Bronchial epithelial cell (primary cell): ENCODE data around the gene SNPH. TPM values are rescaled to one million over a fixed set of nuclear protein-coding genes. Genes with fewer than 3 reads are reported as not detected.

Experiments
- DNase-seq: peaks from one replicate; pipeline ENCODE4 v3.0.0-alpha.2; 2010; ENCODE audit warnings: low read depth
- FAIRE-seq: peaks from 2 replicates; lab custom pipeline; 2011; peaks lifted over from hg19 to GRCh38; lab: Jason Lieb, UNC
- H3K27me3 ChIP-seq: 2 replicates; pipeline ENCODE4 v1.5.1; 2011; ENCODE audit warnings: low read length; ENCODE audit not compliant: control insufficient read depth, insufficient read depth
- H3K36me3 ChIP-seq: 2 replicates; pipeline ENCODE4 v1.5.1; 2011; ENCODE audit warnings: low read length; ENCODE audit not compliant: control insufficient read depth, insufficient read depth
- H3K4me3 ChIP-seq: 2 replicates; pipeline ENCODE4 v1.5.1; 2011; ENCODE audit warnings: mild to moderate bottlenecking, low read depth, low read length, control low read depth
- CTCF ChIP-seq: IDR thresholded peaks from 2 replicates; pipeline ENCODE4 v1.5.1; 2011; ENCODE audit warnings: mild to moderate bottlenecking, moderate library complexity, low read length, control low read depth, inconsistent platforms; ENCODE audit not compliant: insufficient read depth, severe bottlenecking
- total RNA-seq: library from RNA; depleted of rRNA; stranded (reverse); fragments of >200 nt; gene quantifications from 2 replicates; pipeline ENCODE4 v1.2.1, GENCODE V29; 2014

Gene SNPH
- total RNA-seq, 1 donor from 2014 or later = 1.8 TPM

GRCh38 chr20:1287787-1288569 lies 21.9 kb downstream of the SNPH start:
- no peak for TF ChIP-seq CTCF
- FAIRE-seq (peak; percentile 55), DNase-seq (no peak)
- Histone ChIP-seq H3K36me3 (no peaks in the 10 kb centered on the region), H3K4me3 (no peak overlapping the region), H3K27me3 (no peaks in the 10 kb centered on the region)

- no peaks in the 10 kb centered on the region for H3K36me3 ChIP-seq
- no peak for TF ChIP-seq CTCF
- no peaks in the 10 kb centered on the region for H3K27me3 ChIP-seq
- FAIRE-seq = peak; percentile 32
- DNase-seq = no peak
- H3K4me3 ChIP-seq = no peak overlapping the region
Observed at GRCh38 chr20:1291191-1291741, 25.2 kb downstream of the SNPH start.

GRCh38 chr20:1292620-1293019 lies 26.5 kb downstream of the SNPH start:
- no peak for DNase-seq
- TF ChIP-seq CTCF = no peak
- Histone ChIP-seq H3K36me3 (no peaks in the 10 kb centered on the region), H3K4me3 (no peak overlapping the region), H3K27me3 (no peaks in the 10 kb centered on the region)
- no peak for FAIRE-seq

- FAIRE-seq = peak; percentile 90
- no peak for TF ChIP-seq CTCF
- H3K36me3 ChIP-seq = no peaks in the 10 kb centered on the region
- H3K4me3 ChIP-seq = no peak overlapping the region
- no peaks in the 10 kb centered on the region for H3K27me3 ChIP-seq
- DNase-seq = no peak
Observed at GRCh38 chr20:1293641-1294379, 27.7 kb downstream of the SNPH start.

GRCh38 chr20:1294497-1294896 lies 28.4 kb downstream of the SNPH start:
- TF ChIP-seq CTCF = no peak
- no peak for FAIRE-seq
- Histone ChIP-seq H3K36me3 (no peaks in the 10 kb centered on the region), H3K4me3 (no peak overlapping the region), H3K27me3 (no peaks in the 10 kb centered on the region)
- DNase-seq = no peak
